ENCODE results near the gene DDT. TPM values are rescaled to one million over a fixed set of nuclear protein-coding genes. Genes with fewer than 3 reads are reported as not detected.
"Not testable (repeated sequence)": the region's sequence is repeated elsewhere in the genome, so short reads cannot be mapped to it uniquely, and the experiment has no call there.

Gene DDT
- total RNA-seq, 6 donors from 2014 or later: 113 to 190 (median 127) TPM

DNA sequence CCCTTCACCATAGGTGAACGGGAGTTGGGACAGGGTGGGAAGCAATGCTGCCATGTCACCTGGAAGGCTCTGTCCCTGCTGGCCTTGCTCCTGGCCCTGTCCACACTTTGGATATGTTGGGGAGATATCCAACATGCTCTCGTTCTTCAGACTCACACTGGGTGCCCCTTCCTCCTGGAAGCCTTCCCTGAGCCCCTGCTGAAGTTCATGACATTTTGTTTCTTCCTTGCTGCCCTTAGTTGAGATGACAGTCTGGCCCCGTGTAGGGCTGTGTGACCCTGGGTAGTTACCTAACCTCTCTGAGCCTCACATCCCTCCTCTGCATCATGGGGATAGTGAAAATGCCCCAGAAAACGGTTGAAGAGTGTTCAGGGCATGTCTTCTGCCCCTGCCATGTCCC lies 20.8 kb downstream of the DDT start:
- H3K4me3 ChIP-seq; H3K4me1 ChIP-seq; H3K9me3 ChIP-seq; H3K27ac ChIP-seq; DNase-seq; ATAC-seq (ENCODE audit: low FRiP score in 2 of 2); H3K27me3 ChIP-seq; H3K36me3 ChIP-seq: not testable (repeated sequence)
- 66 to 69% methylated on average over 4 of the region's 4 CpGs for WGBS, 2 donors

DNA sequence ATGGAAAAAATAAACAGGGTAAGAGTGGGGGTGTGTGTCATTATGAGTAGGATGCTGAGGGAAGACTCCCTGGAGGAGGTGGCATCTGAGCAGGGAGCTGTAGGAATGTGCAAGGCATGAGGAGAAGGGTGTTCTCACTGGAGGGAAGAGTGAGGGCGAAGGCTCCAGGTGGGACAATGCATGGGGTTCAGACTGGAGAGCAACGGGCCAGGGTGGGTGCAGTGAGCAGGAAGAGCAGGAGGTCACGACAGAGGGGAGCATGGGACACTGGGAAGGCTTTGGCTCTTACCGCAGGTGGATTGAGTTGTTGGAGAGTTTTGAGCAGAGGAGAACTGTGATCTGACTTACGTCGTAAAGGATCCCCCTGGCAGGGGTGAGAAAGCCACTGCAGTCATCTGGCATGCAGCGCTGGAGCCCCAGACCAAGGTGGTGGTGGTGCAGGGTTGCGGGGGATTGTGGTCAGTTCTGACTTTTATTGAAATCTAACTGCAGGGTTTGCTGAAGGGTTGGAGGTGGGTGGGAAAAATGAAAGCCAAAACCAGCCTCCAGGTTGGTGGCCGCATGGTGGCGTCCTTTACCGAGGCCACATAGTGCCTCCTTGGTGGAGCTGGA lies 21.3 kb downstream of the DDT start:
- H3K36me3 ChIP-seq; H3K9me3 ChIP-seq; ATAC-seq (ENCODE audit: low FRiP score in 2 of 2); H3K27me3 ChIP-seq; H3K4me1 ChIP-seq; H3K4me3 ChIP-seq; H3K27ac ChIP-seq: not testable (repeated sequence)
- WGBS, 2 donors: 64 to 78% methylated on average over 11 of the region's 11 CpGs
- DNase-seq: peak in 1 of 2 donors; percentile 22

DNA sequence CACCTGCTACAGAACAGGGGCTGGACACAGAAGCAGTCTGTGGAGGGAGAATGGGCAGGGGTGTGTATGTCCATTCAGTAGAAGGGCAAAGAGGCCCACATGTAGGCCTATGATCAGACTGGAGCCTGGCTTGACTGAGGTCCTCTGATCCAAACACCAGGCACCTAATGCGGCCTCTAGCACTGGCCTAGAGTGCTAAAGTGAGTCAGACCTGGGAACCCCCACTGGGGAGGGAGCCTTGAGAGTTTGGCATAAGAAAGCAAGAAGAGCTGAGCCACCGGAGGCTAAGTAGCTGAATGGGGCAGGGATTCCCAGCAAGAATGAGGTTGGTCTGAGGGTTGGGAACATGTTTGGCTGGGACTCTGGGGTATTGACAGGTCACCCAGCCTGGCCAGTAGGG lies 22.9 kb downstream of the DDT start:
- ATAC-seq (ENCODE audit: low FRiP score in 2 of 2); H3K27ac ChIP-seq; H3K9me3 ChIP-seq; DNase-seq; H3K4me3 ChIP-seq; H3K4me1 ChIP-seq; H3K36me3 ChIP-seq; H3K27me3 ChIP-seq: not testable (repeated sequence)
- whole genome bisulfite sequencing, 2 donors: 63 to 74% methylated on average over 1 to 2 of the region's 2 CpGs

DNA sequence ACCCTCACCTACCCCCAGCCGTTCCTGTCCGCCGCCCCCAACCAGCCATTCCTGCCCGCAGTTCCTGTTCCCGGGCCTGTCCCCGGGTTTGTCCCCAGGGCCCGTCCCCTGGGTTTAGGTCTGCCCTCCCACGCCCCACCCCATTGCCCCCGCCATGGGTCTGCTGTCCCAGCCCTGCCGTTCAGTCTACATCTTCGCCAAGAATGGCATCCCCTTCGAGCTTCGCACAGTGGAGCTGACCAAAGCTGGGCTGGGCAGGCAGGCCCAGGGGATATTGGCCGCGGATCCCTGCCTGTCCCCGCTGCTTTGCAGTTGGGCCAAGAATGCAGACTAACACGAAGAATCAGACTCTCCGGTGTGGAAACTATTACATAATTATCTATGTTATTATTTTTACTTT lies 24.5 kb downstream of the DDT start:
- not testable (repeated sequence) for H3K36me3 ChIP-seq; H3K4me1 ChIP-seq; H3K9me3 ChIP-seq; H3K27ac ChIP-seq; ATAC-seq (ENCODE audit: low FRiP score in 2 of 2); H3K27me3 ChIP-seq; H3K4me3 ChIP-seq
- WGBS, 2 donors: 82 to 91% methylated on average over 18 of the region's 18 CpGs
- peak in 1 of 2 donors; percentile 52 for DNase-seq

DNA sequence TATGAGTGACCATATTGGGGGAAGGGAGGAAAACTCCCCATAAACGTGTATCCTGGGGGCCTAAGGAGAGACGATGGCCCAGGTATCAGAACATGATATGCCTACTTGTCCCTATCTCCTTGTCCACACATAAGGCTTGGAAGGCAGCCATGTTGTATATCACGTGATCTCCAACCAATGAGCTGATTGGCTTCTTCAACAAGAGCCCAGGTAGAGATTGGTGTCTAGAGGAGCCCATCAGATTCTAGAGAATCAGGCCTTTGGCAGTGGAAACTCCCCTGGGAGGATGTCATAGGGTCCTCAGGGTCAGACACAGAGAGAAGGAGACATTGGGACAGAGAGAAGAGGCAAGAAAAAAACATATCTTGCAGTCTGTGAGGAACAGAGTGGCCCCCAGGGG lies 26.9 kb downstream of the DDT start:
- H3K4me3 ChIP-seq; H3K27me3 ChIP-seq; ATAC-seq (ENCODE audit: low FRiP score in 2 of 2); H3K27ac ChIP-seq; DNase-seq; H3K4me1 ChIP-seq; H3K36me3 ChIP-seq; H3K9me3 ChIP-seq: not testable (repeated sequence)
- WGBS, 2 donors: 35 to 80% methylated on average over 2 to 3 of the region's 3 CpGs

DNA sequence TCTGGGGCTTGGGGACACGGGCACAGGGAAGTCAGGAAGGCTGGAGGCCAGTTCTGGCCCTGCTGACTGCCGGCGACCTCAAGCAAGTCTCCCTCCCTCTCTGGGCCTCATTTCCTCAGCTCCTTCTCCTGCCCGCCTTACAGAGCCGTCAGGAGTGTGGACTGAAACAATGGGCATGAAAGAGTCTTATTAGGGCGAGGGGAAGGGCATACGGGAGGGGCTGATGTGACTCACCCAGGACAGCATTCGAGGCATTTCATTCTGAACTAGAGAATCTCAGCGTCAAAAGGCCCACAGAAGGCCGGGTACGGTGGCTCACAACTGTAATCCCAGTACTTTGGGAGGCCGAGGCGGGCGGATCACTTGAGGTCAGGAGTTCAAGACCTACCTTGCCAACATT lies 34.1 kb downstream of the DDT start:
- not testable (repeated sequence) for H3K36me3 ChIP-seq; H3K27ac ChIP-seq; ATAC-seq (ENCODE audit: low FRiP score in 2 of 2); H3K4me3 ChIP-seq; DNase-seq; H3K9me3 ChIP-seq; H3K27me3 ChIP-seq; H3K4me1 ChIP-seq
- 92 to 100% methylated on average over 2 to 5 of the region's 14 CpGs for WGBS, 2 donors

DNA sequence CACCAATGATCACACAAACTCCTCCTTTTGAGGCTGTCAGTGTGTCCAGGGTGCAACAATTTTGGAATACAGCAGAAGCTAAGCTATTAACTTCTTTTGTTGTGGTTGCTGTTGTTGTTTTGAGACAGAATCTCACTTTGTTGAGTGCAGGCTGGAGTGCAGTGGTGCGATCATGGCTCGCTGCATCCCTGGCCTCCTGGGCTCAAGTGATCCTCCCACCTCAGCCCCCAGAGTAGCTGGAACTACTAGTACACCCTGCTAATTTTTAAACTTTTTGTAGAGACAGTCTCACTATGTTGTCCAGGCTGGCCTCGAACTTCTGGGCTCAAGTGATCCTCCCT lies 35.3 kb downstream of the DDT start:
- Histone ChIP-seq H3K4me1 (peaks cover 0 to 7% (median 0%) of the 10 kb centered on the region in 4 donors), H3K27me3 (no peaks in the 10 kb centered on the region), H3K36me3 (no peaks in the 10 kb centered on the region), H3K27ac (peak overlapping the region in 3 of 4 donors; percentile 40 to 64 (median 52)), H3K4me3 (no peak overlapping the region), H3K9me3 (no peaks in the 10 kb centered on the region)
- DNase-seq (no peak), ATAC-seq (ENCODE audit: low FRiP score in 2 of 2) (no peak)
- TF ChIP-seq, protein P1, sequence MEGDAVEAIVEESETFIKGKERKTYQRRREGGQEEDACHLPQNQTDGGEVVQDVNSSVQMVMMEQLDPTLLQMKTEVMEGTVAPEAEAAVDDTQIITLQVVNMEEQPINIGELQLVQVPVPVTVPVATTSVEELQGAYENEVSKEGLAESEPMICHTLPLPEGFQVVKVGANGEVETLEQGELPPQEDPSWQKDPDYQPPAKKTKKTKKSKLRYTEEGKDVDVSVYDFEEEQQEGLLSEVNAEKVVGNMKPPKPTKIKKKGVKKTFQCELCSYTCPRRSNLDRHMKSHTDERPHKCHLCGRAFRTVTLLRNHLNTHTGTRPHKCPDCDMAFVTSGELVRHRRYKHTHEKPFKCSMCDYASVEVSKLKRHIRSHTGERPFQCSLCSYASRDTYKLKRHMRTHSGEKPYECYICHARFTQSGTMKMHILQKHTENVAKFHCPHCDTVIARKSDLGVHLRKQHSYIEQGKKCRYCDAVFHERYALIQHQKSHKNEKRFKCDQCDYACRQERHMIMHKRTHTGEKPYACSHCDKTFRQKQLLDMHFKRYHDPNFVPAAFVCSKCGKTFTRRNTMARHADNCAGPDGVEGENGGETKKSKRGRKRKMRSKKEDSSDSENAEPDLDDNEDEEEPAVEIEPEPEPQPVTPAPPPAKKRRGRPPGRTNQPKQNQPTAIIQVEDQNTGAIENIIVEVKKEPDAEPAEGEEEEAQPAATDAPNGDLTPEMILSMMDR (IDR thresholded peaks at IDR 0.05): no peak
- TF ChIP-seq POLR2A (IDR thresholded peaks at IDR 0.05) (no peak), POLR2AphosphoS5 (IDR thresholded peaks at IDR 0.05) (no peak), EP300 (IDR thresholded peaks at IDR 0.05) (no peak)
- 69 to 74% methylated on average over 3 of the region's 3 CpGs for WGBS, 2 donors

DNA sequence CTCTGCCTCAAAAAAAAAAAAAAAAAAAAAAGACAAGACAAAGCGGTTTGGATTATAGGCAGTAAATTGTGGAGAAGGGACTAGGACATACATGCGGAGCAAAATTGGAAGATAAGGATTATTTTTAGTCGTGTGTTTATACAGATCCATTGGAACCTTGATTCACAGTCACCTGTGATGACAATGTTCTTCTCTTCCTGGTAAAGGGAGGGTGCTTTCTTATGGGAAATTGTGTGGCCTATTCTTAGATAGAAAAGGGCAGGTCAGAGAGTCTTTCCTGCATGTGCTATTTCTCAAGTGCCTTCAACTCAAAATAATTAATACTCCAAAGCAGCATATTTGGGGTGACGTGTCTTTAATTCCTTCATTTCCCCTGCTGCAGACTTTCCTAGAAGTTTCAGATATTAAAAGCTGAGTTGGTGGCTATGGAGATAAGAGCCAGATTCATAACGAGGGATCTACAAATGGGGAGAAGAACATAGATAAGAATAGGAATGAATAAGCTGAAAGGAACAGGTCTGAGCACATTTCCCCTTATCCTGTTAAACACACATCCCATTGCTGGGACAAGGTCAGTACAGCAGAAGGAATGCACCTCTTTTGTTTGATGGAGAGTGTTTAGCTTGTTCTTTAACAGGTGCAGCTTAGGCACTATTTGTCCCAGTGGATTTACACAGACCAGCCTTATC lies 35.8 kb downstream of the DDT start:
- H3K36me3 ChIP-seq: no peaks in the 10 kb centered on the region
- no peaks in the 10 kb centered on the region for H3K9me3 ChIP-seq
- H3K27ac ChIP-seq: peak overlapping the region in 2 of 4 donors; percentile 52 to 64
- no peaks in the 10 kb centered on the region for H3K27me3 ChIP-seq
- peaks cover 0 to 7% (median 0%) of the 10 kb centered on the region in 4 donors for H3K4me1 ChIP-seq
- TF ChIP-seq EP300 (IDR thresholded peaks at IDR 0.05): peak in 3 of 4 donors; percentile 68 to 86 (median 78)
- TF ChIP-seq POLR2A (IDR thresholded peaks at IDR 0.05): no peak
- peak; percentile 22 to 77 for TF ChIP-seq POLR2AphosphoS5 (IDR thresholded peaks at IDR 0.05)
- TF ChIP-seq, protein P1 (IDR thresholded peaks at IDR 0.05): no peak
- ATAC-seq (ENCODE audit: low FRiP score in 2 of 2) (peak in 1 of 2 donors; percentile 78), DNase-seq (peak in 1 of 2 donors; percentile 22)
- WGBS, 2 donors: 64 to 71% methylated on average over 5 of the region's 5 CpGs
- H3K4me3 ChIP-seq: no peak overlapping the region
